Thyroid gland (tissue), 4 donors: ENCODE results near the gene EGR1.

Experiments used
- POLR2A ChIP-seq, 2 donors: fragments of 450-650 bp; IDR thresholded peaks; one replicate each; pipeline ENCODE4 v1.6.1; 2017; ENCODE audit warnings: antibody characterized with exemption in 2 of 2, mild to moderate bottlenecking in 2 of 2, moderate library complexity in 1 of 2
- TF ChIP-seq, protein P1 (sequence below), 6 experiments: fragments of 200-600 bp in 3 of 6; fragments of 450-650 bp in 3 of 6; sonication (generic) in 3 of 6; IDR thresholded peaks; one replicate each; pipeline ENCODE4 v1.5.1; 2016 to 2019; ENCODE audit warnings: antibody characterized with exemption in 6 of 6, mild to moderate bottlenecking in 2 of 6, inconsistent platforms in 1 of 6, moderate library complexity in 1 of 6

DNA sequence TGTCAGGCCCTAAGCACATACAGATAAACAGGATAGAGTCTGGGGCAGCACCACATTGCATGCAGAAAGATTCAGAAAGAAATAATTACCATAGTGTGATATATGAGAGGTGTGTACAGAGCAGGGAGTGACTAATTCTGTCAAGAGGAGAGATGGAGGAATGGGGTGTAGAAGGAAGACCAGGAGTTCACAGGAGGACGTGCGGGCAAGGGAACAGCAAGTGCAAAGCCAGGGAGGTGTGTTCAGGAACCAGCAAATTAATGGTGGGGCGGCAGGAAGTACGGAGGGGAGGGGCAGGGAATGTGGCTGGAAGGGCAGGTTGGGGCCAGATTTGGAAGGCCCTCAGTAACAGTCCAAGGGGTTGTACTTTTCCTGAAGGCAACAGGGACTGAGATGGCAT is 17.4 kb downstream of the EGR1 start:
- TF ChIP-seq, protein P1, sequence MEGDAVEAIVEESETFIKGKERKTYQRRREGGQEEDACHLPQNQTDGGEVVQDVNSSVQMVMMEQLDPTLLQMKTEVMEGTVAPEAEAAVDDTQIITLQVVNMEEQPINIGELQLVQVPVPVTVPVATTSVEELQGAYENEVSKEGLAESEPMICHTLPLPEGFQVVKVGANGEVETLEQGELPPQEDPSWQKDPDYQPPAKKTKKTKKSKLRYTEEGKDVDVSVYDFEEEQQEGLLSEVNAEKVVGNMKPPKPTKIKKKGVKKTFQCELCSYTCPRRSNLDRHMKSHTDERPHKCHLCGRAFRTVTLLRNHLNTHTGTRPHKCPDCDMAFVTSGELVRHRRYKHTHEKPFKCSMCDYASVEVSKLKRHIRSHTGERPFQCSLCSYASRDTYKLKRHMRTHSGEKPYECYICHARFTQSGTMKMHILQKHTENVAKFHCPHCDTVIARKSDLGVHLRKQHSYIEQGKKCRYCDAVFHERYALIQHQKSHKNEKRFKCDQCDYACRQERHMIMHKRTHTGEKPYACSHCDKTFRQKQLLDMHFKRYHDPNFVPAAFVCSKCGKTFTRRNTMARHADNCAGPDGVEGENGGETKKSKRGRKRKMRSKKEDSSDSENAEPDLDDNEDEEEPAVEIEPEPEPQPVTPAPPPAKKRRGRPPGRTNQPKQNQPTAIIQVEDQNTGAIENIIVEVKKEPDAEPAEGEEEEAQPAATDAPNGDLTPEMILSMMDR (IDR thresholded peaks at IDR 0.05), result no peak
- no peak for TF ChIP-seq POLR2A (IDR thresholded peaks at IDR 0.05)
